Brain microvascular endothelial cell (primary cell): ENCODE data around the gene SH3GL1.

ENCODE experiments used
- DNase-seq: peaks from one replicate; pipeline ENCODE4 v3.0.0-alpha.2; 2020
- H3K27ac ChIP-seq: fragments of 250-450 bp; sonication (Bioruptor Pico); 2 replicates; pipeline ENCODE4 v1.5.1; 2020; ENCODE audit warnings: mild to moderate bottlenecking, moderate library complexity
- H3K27me3 ChIP-seq: fragments of 250-450 bp; sonication (Bioruptor Pico); replicated peaks from 2 replicates; pipeline ENCODE4 v1.5.1; 2020; ENCODE audit warnings: mild to moderate bottlenecking
- H3K36me3 ChIP-seq: fragments of 250-450 bp; sonication (Bioruptor Pico); replicated peaks from 2 replicates; pipeline ENCODE4 v1.5.1; 2020; ENCODE audit warnings: mild to moderate bottlenecking
- H3K4me3 ChIP-seq: 2 replicates; pipeline ENCODE4 v1.5.1; 2011; ENCODE audit warnings: low read depth, mild to moderate bottlenecking, control low read depth, low read length, moderate library complexity
- CTCF ChIP-seq: IDR thresholded peaks from 2 replicates; pipeline ENCODE4 v1.5.1; 2011; ENCODE audit warnings: low read depth, mild to moderate bottlenecking, moderate library complexity, low read length, control low read depth, inconsistent platforms; ENCODE audit errors: missing control alignments
- in situ Hi-C: cut with HindIII; loops from 2 replicates; pipeline ENCODE4 v1.10.0; 2017; ENCODE audit warnings: low sequenced_read_pairs, low pct_ligation_motif_present

The SH3GL1 gene

GRCh38 chr19:4442819-4443146 lies 42.4 kb upstream of the SH3GL1 start:
- in situ Hi-C loops, result no loop called here
- Histone ChIP-seq H3K27me3 (no peaks in the 10 kb centered on the region), H3K36me3 (peaks cover 33% of the 10 kb centered on the region), H3K27ac (no peak overlapping the region), H3K4me3 (no peak overlapping the region)
- DNase-seq, result no peak
- TF ChIP-seq CTCF, result no peak

GRCh38 chr19:4441994-4442818 lies 41.9 kb upstream of the SH3GL1 start:
- Histone ChIP-seq H3K27me3 (no peaks in the 10 kb centered on the region), H3K27ac (no peak overlapping the region), H3K4me3 (no peak overlapping the region), H3K36me3 (peaks cover 27% of the 10 kb centered on the region)
- in situ Hi-C loops, result no loop called here
- TF ChIP-seq CTCF, result no peak
- no peak for DNase-seq

GRCh38 chr19:4439243-4439642 lies 38.9 kb upstream of the SH3GL1 start:
- in situ Hi-C loops, result no loop called here
- Histone ChIP-seq H3K27me3 (no peaks in the 10 kb centered on the region), H3K27ac (no peak overlapping the region), H3K4me3 (no peak overlapping the region), H3K36me3 (no peaks in the 10 kb centered on the region)
- no peak for DNase-seq
- TF ChIP-seq CTCF, result no peak

- Histone ChIP-seq H3K4me3 (no peak overlapping the region), H3K27ac (no peak overlapping the region), H3K27me3 (no peaks in the 10 kb centered on the region), H3K36me3 (peaks cover 5% of the 10 kb centered on the region)
- TF ChIP-seq CTCF, result no peak
- in situ Hi-C loops, result no loop called here
- no peak for DNase-seq
Measured at GRCh38 chr19:4437103-4437502, 36.8 kb upstream of the SH3GL1 start.

GRCh38 chr19:4436231-4436630 lies 35.9 kb upstream of the SH3GL1 start:
- Histone ChIP-seq H3K27me3 (no peaks in the 10 kb centered on the region), H3K27ac (no peak overlapping the region), H3K36me3 (peaks cover 5% of the 10 kb centered on the region), H3K4me3 (no peak overlapping the region)
- TF ChIP-seq CTCF, result no peak
- in situ Hi-C loops, result no loop called here
- DNase-seq, result no peak

- Histone ChIP-seq H3K36me3 (peaks cover 5% of the 10 kb centered on the region), H3K4me3 (no peak overlapping the region), H3K27me3 (no peaks in the 10 kb centered on the region), H3K27ac (no peak overlapping the region)
- DNase-seq, result no peak
- no peak for TF ChIP-seq CTCF
- in situ Hi-C loops, result no loop called here
Measured at GRCh38 chr19:4434391-4434790, 34.0 kb upstream of the SH3GL1 start.
